Anterior cingulate cortex (tissue), 58 donors: ENCODE measurements around the gene LMAN1L.
"Not testable (repeated sequence)": the region's sequence is repeated elsewhere in the genome, so short reads cannot be mapped to it uniquely, and the experiment has no call there.

ENCODE experiments used
- DNase-seq, 58 donors: peaks; one replicate each; lab custom pipeline; 2025; lab: John Stamatoyannopoulos, UW

The LMAN1L gene

DNA sequence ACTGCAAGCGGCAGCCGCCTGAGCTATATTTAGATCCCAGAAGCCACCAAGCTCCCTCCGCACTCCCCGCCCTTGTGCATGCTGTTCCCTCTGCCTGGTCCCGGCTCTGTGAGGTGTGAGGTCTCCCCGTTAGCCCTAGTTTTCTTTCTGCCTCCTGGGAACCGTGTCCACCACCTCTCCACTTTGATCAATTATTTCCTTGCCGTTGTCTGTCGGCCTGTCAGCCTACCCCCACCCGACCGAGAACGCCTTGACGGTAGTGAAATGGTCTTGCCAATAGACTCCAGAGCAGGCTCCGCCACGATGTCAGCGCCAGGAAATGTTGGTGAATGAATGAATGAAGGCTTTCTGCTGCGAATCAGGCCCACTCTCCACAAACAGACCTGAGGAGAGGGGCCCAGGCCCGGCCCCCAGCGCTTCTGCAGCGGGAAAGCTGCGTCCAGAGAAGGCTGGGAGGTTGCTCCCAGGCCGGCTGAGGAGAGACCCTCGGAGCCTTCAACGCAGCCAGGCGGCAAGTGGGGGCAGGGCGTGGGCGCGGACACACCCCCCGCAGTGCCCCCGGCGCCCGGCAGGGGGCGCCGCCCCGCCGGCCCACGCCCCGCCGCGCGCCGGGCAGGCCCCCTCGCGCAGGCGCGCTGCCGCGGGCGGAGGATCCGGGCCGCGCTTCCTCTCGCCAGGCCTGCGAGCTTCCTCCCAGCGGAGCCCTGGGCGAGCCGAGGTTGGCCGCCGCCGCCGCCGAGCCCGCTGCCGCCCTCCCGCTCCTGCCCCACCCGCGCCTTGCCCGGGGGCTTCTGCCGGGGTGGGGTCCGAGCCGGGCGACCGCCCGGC lies 31.0 kb upstream of the LMAN1L start, which contains the start of gene CSK:
CSK (plus strand) TSS at position 650 of the 828 bp plus-strand sequence. CDS start 16,218 bp downstream, outside the sequence.
- peak in 48 of 58 donors; percentile 25 to 78 (median 52) for DNase-seq

- peak in 1 of 58 donors; percentile 54 for DNase-seq
Observed at GRCh38 chr15:74782259-74783071, 30.2 kb upstream of the LMAN1L start.

- DNase-seq = peak in 6 of 58 donors; percentile 19 to 60 (median 24)
Observed at GRCh38 chr15:74783072-74783807, 29.4 kb upstream of the LMAN1L start.

GRCh38 chr15:74783808-74784175 lies 28.8 kb upstream of the LMAN1L start:
- DNase-seq = no peak

DNA sequence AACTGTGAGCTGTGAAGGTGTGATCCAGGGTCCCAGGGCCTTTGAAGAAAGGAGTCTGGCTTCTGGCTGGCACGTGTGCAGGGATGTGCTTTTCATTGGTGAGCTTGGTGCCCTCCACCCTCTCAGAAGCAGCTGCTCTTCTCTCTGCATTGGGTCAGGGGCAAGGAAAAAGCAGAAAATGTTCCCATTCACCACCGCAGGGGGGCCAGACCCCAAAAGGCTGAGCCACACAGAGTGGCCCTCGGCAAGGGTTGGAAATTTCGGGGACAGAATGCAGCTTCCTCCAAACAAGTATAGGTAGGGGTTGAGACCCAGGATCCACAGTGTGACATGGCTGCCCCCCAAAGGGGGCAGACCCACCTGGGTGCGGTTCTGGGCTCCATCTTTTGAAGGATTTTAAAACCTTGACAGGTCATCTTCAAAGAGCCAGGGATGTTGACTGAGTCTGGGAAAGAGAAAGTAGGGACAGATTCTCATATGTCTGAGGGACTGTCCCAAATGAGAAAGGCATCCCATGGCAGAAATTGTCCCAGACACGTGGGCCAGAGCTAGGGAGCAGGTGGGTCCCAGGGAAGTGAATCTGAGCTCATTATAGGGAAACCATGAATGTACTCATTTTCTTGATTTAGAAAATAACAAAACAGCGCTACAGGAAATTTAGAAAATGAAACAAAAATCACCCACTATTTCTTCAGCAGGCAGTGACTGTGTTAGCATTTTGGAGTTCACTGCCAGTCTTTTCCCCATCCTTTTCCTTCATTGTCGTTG lies 28.0 kb upstream of the LMAN1L start:
- no peak for DNase-seq

DNA sequence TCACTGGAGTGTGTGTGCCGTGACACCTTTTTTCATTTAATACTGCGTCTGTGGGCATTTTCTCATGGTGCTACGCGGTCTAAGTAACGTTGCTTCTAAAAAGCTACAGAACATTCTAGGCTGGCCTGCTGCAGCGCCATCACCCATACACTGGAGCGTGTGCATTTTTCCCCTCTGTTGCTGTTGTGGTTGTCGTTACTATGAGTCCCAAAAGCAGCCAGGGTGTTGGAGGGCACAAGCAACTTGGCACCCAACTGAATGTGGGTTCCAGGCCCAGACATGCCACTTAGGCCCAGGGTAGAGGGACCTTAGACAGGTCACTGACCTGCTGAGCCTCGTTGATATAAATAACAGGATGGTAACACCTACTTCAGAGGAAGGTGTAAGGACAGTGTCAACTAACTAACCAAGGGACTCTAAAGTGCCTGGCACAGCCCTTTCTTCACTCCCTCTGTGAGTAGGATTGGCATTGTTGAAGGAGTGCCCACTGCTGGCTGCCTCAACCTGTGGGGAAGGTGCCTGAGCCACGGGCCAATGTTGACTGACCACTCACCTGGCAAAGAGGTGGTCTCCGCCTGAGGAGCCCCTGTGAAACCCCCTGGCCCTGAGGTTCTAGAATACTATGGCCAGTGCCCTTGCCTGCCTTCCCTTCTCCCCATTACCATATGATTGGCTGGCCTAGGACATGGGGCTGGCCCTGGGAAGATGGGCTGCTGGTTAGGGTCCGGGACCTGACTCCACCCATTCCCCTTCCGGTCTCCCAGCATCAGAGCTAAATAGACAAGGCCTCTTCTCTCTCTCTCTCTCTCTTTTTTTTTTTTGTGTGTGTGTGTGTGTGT lies 27.2 kb upstream of the LMAN1L start:
- DNase-seq = no peak

- not testable (repeated sequence) for DNase-seq
Observed at GRCh38 chr15:74786081-74786480, 26.6 kb upstream of the LMAN1L start.

DNA sequence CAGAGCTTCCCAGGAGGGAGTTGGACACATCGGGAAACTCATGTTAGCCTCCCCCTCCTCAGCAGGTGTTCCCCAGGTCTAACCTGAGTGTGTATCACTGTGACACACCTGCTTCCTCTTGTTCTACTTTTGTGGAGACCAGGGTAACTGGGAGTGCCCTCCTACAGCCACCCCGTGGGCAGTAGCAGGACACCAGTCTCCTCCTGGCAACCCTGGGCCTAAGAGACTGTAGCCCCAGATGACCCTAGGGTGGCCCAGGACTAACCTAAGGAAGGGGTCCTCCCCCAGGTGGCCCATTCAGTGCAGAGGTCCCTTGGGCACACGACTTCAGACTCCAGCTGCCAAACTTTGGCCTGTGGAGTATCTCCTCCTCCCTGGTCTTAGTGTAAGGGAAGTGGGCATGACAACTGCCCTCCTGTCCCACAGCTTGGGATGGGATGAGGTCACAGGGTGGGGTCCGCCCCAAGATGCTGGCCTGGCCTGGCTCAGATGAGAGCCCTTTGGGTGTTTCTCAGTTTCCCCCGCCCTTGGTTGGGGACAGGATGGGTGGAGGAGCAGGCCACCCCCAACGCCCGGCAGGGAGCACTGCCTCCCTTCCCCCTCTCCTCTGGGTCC lies 26.0 kb upstream of the LMAN1L start:
- no peak for DNase-seq

DNA sequence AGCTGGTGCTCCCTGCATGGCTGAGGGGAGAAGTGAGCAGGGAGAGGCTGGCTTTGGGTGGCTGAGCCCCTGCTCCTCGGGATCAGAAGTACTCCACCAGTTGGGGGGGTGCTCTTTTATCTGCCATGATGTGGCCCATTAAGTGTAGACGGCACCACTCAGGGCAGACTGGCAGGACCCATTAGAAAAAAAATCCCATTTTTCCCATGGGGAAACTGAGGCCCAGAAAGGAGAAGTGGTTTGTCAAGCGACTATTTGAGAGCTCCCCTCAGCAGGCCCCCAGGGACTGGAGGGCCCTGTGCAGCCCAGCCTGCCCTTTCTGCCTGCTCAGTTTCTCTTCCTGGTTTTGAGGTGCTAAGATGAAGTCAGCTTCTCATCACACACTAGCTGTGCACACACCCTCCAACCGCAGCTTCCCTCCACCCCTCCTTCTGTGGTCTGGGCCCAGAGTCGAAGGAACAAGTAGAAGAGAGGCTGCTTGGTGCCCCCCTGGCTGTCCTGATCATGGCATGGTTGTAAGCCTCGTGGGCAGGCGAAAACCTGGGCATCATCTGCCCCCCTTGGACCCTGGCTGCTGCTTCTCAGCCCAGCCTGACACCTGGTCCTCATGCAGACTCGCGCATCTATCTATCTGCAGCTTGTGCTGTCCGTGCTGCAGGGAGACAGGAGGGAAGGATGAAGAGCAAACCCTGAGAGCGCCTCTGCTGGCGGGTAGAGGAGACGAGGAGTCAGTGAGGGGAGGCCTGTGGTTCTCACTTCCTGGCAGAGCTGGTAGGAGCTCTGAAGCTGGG lies 25.2 kb upstream of the LMAN1L start:
- DNase-seq = peak in 46 of 58 donors; percentile 11 to 82 (median 50)

DNA sequence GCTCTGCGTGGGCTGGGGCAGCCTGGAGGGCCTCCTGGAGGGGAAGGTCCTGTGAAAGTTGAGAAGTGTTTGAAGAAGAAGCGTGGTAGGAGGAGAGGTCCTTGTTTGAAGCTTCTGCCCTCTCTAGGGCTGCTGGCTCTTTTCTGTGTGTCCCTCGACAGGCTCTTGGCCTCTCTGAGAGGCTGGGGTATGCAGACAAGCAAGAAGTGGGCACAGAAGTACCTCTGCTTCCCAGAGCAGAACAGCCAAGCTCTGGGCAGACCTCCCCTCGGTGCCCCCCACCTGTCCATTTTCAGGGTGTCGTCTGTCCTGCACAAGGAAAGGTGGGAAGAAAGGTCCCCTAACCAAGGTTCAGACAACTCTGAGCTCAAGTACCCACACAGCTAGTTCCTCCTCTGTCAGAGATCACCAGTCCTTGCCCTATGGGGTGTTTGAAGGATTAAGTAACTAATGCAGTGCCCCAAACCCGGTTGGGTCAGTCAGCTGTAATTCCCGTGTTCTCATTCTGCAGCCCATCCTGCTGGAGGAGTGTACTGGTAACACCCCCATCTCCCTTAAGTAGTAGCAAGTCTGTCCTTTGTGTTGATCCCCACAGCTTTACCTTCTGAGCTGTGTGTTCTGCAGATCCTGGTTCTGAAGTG lies 24.5 kb upstream of the LMAN1L start:
- no peak for DNase-seq

DNA sequence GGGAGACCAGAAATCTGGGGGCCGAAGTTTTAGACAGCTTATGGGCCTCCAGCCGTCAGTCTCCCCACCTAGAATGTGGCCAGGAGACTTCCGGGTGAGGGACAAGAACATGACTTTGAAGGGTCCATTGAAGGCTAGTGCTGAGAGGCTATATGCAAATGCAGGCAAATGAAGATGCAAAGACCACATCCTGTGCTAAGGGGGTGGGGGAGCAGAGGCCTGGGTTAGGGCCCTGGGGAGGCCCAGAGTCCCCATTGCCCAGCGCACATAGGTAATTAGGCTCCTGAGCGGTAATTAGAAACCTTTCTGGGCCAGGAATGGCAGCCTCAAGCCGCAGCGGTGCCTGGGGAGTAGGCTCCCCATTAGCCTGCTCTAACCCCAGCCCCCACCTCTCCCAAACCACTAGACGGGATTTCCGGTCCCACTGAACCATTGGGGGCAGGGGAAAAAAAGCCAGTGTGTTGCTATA lies 23.9 kb upstream of the LMAN1L start:
- DNase-seq = no peak

DNA sequence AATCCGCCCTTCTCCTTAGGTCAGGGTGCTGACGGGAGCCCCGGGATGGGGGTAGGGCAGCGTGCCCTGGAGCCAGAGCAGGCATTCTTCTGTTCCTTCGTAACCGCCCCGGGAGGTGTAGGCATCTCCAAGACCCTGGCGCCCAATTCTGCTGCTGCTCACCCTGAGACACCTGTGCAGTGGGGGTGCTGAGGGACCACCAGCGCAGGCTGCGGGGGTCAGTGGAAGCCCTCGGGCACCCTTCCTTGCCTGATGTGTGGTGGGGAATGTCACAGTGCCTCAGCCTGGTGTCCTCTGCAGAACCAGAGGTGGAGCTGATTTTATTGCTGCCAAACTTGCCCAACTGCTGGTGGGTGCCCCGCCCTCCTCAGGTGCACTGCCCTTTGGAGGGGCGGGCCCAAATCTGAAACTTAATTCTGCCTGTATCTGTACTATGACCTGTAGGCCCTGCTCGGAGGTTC lies 23.4 kb upstream of the LMAN1L start:
- no peak for DNase-seq

DNA sequence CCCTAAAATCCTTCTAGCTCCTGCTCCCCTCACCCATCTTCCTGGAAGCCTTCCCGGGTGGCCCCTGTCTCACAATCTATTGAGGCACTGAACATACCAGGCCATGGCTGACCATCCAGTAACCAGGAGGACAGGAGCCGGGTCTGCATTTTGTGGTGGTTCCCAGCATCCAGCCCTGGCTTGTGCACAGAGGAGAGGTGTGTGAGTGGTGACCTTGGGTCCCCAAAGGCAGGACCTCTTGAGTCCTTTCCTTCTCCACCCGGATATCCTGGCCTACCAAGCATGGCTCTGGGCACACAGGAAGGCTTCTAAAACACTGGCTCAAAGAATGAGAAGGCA lies 22.9 kb upstream of the LMAN1L start:
- DNase-seq = no peak

DNA sequence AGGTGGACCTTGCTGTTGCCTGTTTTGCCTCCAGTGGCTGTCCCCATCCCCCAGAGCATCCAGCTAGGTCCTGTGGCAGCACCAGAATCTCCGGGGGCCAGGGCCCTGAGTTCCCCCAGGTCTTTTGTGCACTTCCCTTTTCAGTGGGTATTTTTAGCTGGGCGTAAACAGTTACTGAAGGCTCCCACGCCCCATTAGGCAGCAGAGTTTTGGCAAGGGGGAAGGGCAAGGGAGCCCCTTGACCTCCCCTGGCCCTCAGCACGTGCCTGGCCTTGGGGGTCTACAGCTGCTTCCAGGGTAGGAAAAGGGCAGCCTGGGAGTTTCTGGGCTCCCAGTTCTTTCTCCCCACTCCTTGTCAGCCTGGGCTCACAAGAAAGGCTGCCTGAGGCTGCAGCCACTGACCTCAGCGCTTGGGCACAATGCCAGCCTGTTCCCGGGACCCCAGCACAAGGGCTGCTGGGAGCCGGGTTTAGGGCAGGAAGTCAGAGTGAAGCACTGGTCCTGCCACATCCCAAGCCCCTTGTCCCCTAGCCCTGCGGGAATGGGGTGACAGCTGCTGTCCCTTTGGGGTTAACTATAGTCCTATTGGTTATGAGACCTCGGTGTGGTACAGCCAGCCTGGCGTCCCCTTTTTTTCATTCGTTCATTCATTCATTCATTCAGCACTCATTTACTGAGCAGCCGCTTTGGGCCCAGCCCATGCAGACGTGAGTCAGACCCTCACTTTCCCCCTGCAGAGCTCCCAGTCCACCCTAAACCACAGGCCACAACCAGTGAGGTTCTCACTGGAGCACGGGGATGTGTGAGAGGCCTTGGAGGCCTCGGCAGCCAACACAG lies 22.3 kb upstream of the LMAN1L start:
- DNase-seq = peak in 53 of 58 donors; percentile 17 to 88 (median 59)

- no peak for DNase-seq
Observed at GRCh38 chr15:74791007-74791406, 21.6 kb upstream of the LMAN1L start.

GRCh38 chr15:74791667-74792066 lies 21.0 kb upstream of the LMAN1L start:
- DNase-seq = no peak
